T-cell (primary cell): ENCODE data around the gene ATP6AP1. TPM values are rescaled to one million over a fixed set of nuclear protein-coding genes. Genes with fewer than 3 reads are reported as not detected.
"Not testable (repeated sequence)": the region's sequence is repeated elsewhere in the genome, so short reads cannot be mapped to it uniquely, and the experiment has no call there.

Experiments used
- ATAC-seq, 4 experiments: fragments of 200-7000 bp in 3 of 4; fragments of 150-1000 bp in 1 of 4; cut with Tn5 transposase; replicated peaks in 1 of 4; 1 replicate in 3 of 4; 2 replicates in 1 of 4; pipeline ENCODE4 v1.10.0; 2021; ENCODE audit warnings: moderate library complexity in 3 of 4, mild to moderate bottlenecking in 2 of 4, moderate number of reproducible peaks in 1 of 4
- CTCF ChIA-PET, 2 donors: fragments of 300-600 bp; sonication (Branson Sonifier 250); formaldehyde crosslinking; loops; one replicate each; lab custom pipeline; 2022; ENCODE audit warnings: antibody characterized with exemption in 2 of 2; lab: Charles Lee
- POLR2A ChIA-PET, 2 donors: fragments of 300-600 bp; sonication (Branson Sonifier 250); formaldehyde crosslinking; loops; one replicate each; lab custom pipeline; 2022; ENCODE audit warnings: antibody characterized with exemption in 2 of 2; lab: Charles Lee
- DNase-seq, 35 experiments: peaks; one replicate each; pipeline versions ENCODE4 v3.0.0 to v3.0.0-alpha.2; 2013 to 2023
- H3K27ac ChIP-seq: one replicate; pipeline ENCODE4 v1.5.1; 2013; ENCODE audit warnings: low read length
- H3K27me3 ChIP-seq, 2 experiments: replicated peaks in 1 of 2; 1 replicate in 1 of 2; 2 replicates in 1 of 2; pipeline versions ENCODE4 v1.6.1 to v1.7.0; 2013; ENCODE audit warnings: low read length in 1 of 2, mixed read lengths in 1 of 2; ENCODE audit not compliant: control insufficient read depth in 2 of 2, insufficient read depth in 2 of 2; ENCODE audit errors: extremely low read depth in 1 of 2
- H3K36me3 ChIP-seq, 2 donors: 1 replicate in 1 of 2; 2 replicates in 1 of 2; pipeline versions ENCODE4 v1.6.1 to v1.7.0; 2013; ENCODE audit warnings: low read length in 1 of 2; ENCODE audit not compliant: control insufficient read depth in 2 of 2, insufficient read depth in 1 of 2; ENCODE audit errors: extremely low read depth in 1 of 2
- H3K4me1 ChIP-seq, 2 experiments: 1 replicate in 1 of 2; 2 replicates in 1 of 2; pipeline versions ENCODE4 v1.6.1 to v1.7.0; 2013; ENCODE audit warnings: low read length in 2 of 2, mixed read lengths in 1 of 2; ENCODE audit not compliant: insufficient read depth in 2 of 2, control insufficient read depth in 1 of 2; ENCODE audit errors: extremely low read depth in 1 of 2
- H3K4me3 ChIP-seq, 2 donors: 1 replicate in 1 of 2; 2 replicates in 1 of 2; pipeline versions ENCODE4 v1.5.1 to v1.7.0; 2013; ENCODE audit warnings: mild to moderate bottlenecking in 2 of 2, low read length in 1 of 2, moderate library complexity in 1 of 2; ENCODE audit not compliant: control insufficient read depth in 1 of 2; ENCODE audit errors: extremely low read depth in 1 of 2
- H3K9me3 ChIP-seq: 2 replicates; pipeline ENCODE4 v1.7.0; 2013
- H3K27ac Mint-ChIP-seq, 2 donors: one replicate each; pipeline ENCODE4 v1.8.0; 2020 to 2021; ENCODE audit warnings: mild to moderate bottlenecking in 2 of 2, mixed read lengths in 2 of 2
- H3K27me3 Mint-ChIP-seq, 2 donors: one replicate each; pipeline ENCODE4 v1.8.0; 2021 to 2022; ENCODE audit warnings: mixed read lengths in 2 of 2
- H3K36me3 Mint-ChIP-seq: one replicate; pipeline ENCODE4 v1.8.0; 2021; ENCODE audit warnings: mixed read lengths
- H3K4me1 Mint-ChIP-seq, 3 donors: one replicate each; pipeline ENCODE4 v1.8.0; 2020 to 2022; ENCODE audit warnings: mixed read lengths in 3 of 3, mild to moderate bottlenecking in 1 of 3
- H3K4me3 Mint-ChIP-seq, 3 donors: one replicate each; pipeline ENCODE4 v1.8.0; 2020 to 2022; ENCODE audit warnings: mild to moderate bottlenecking in 3 of 3, mixed read lengths in 3 of 3, moderate library complexity in 3 of 3
- H3K9me3 Mint-ChIP-seq, 3 donors: one replicate each; pipeline ENCODE4 v1.8.0; 2020 to 2022; ENCODE audit warnings: mixed read lengths in 3 of 3
- WGBS: methylation state at CpG from one replicate; pipeline ENCODE4 v1.1.5; 2013; ENCODE audit warnings: missing lambda C conversion rate; ENCODE audit not compliant: insufficient coverage; 5-methylcytosine and 5-hydroxymethylcytosine counted together
- total RNA-seq, 35 experiments: library from RNA in 6 of 35; stranded (reverse) in 6 of 35; fragments of 120-200 nt in 1 of 35; gene quantifications; one replicate each; pipeline versions ENCODE4 v1.2.1 to v1.2.4 and lab custom pipeline; 2013 to 2026

The ATP6AP1 gene
- total RNA-seq, 5 donors from 2014 or later (not counting 1 experiment from before 2014, with no cell fraction given), result 37.9 to 56.8 (median 53.6) TPM

DNA sequence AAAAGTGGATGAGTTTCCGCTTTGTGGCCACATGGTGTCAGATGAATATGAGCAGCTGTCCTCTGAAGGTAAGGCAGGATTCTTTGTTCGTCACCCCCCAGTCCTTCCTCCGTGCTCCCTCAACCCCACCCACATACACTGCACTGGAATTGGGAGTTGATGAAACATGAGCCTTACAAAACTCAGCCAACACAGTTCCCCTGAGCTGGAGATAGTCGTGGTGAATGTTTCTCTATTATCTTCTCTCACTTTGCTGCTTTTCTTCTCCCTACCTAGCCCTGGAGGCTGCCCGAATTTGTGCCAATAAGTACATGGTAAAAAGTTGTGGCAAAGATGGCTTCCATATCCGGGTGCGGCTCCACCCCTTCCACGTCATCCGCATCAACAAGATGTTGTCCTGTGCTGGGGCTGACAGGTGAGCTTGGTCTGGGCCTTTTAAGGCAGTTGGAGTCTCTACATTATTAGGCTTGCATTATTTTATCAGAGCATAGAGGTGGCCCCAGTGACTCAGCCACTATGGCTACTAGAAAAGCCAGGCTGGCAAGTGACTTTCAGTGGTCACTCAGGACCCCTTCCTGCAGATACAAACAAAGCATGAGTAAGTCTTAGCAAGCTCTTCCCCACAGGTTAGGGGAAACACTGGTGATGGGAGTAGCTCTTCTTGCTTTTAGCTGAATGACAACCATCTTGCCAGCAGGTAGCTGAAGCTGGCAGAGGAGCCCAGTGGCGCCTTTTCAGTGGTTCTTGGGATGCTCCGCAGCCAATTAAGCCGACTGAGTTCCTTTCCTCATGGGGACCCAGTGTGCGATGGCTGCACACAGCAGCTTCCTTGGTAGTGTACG lies 28.7 kb upstream of the ATP6AP1 start:
- Histone ChIP-seq H3K27ac (peak overlapping the region; percentile 99), H3K4me1 (peaks cover 3 to 32% of the 10 kb centered on the region in 2 experiments), H3K9me3 (no peaks in the 10 kb centered on the region), H3K27me3 (no peaks in the 10 kb centered on the region), H3K36me3 (peaks cover 0 to 20% of the 10 kb centered on the region in 2 donors), H3K4me3 (peak overlapping the region; percentile 72 to 95)
- Mint-ChIP-seq H3K9me3 (no peaks in the 10 kb centered on the region), H3K36me3 (peaks cover 23% of the 10 kb centered on the region), H3K27ac (peak overlapping the region; percentile 99 to 100), H3K4me1 (peaks cover 20 to 30% (median 22%) of the 10 kb centered on the region in 3 donors), H3K4me3 (peak overlapping the region; percentile 97 to 100 (median 99)), H3K27me3 (no peaks in the 10 kb centered on the region)
- POLR2A ChIA-PET, result interaction anchor here in 1 of 2 donors (0.5 kb wide), 1 partner anchor 263 kb away, joined by 3 read pairs; no protein-coding TSS in a partner anchor
- WGBS, result 100% methylated on average over 1 of the region's 14 CpGs
- ATAC-seq, result no peak
- CTCF ChIA-PET, result interaction anchor here (0.6 to 0.8 kb wide), 3 partner anchors 78 to 577 kb away, joined by 3 to 9 read pairs (median 3); no protein-coding TSS in a partner anchor
- peak in 25 of 35 experiments; percentile 16 to 56 (median 36) for DNase-seq

DNA sequence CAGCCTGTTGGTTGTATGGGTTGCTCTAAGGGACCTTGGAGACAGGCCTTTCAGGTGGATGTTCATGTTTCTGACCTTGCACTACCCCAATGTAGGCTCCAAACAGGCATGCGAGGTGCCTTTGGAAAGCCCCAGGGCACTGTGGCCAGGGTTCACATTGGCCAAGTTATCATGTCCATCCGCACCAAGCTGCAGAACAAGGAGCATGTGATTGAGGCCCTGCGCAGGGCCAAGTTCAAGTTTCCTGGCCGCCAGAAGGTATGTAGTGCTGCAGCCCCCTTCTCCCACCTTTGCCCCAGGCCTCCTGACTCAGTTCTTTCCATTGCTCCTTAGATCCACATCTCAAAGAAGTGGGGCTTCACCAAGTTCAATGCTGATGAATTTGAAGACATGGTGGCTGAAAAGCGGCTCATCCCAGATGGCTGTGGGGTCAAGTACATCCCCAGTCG lies 28.1 kb upstream of the ATP6AP1 start:
- H3K27me3 ChIP-seq, H3K9me3 ChIP-seq, POLR2A ChIA-PET, DNase-seq, H3K27me3 Mint-ChIP-seq, H3K4me3 ChIP-seq, H3K9me3 Mint-ChIP-seq, ATAC-seq: not testable (repeated sequence)
- Mint-ChIP-seq H3K4me3 (peak overlapping the region; percentile 37 to 99 (median 97)), H3K27ac (peak overlapping the region; percentile 39 to 100), H3K4me1 (peaks cover 20 to 30% (median 22%) of the 10 kb centered on the region in 3 donors), H3K36me3 (peaks cover 23% of the 10 kb centered on the region)
- no CpG with 5 or more reads among the region's 6 CpGs for WGBS
- H3K27ac ChIP-seq, result peak overlapping the region; percentile 99
- peaks cover 0 to 20% of the 10 kb centered on the region in 2 donors for H3K36me3 ChIP-seq
- H3K4me1 ChIP-seq, result peaks cover 3 to 32% of the 10 kb centered on the region in 2 experiments
- CTCF ChIA-PET, result interaction anchor here in 1 of 2 donors (0.6 to 0.8 kb wide), 2 partner anchors 135 to 578 kb away, joined by 3 read pairs; no protein-coding TSS in a partner anchor

DNA sequence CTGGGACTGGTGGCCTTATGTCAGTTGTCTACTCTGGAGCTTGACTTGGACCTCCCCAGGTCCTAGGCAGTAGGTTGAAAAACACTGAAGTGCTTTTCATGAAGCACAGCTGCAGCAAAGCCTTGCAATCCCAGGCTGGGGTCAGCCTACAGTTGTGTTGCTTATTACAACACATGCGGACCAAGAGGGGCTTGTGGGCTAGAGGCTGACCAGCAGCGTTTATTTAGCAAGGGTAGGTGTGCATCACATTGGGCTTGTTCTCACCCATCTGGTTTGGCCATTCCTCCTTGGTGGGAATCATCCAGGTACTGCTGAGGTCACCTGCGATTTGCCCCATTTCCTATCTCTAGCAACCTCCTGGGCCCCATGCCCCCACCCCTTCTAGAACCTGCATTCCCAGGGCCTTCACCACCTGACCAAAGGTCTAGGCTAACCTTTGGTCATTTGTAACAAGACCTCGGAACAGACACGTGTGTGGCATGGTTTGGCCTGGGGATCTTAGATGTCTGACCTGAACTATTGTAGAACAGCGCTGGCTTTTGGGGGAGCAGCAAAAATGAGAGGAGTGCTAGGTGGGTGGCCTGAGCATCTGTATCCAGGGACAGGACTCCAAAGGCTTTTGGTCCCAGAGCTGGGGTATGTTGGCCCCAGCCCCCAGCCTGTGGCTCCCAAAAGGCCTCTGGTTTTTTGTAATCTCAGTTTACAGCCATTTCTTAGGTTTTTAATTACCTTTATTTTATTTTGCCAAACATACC lies 27.3 kb upstream of the ATP6AP1 start:
- H3K36me3 Mint-ChIP-seq, result peaks cover 23% of the 10 kb centered on the region
- 32% methylated on average over 3 of the region's 6 CpGs for WGBS
- Histone ChIP-seq H3K4me3 (no peak overlapping the region), H3K27ac (peak overlapping the region; percentile 23), H3K36me3 (peaks cover 0 to 20% of the 10 kb centered on the region in 2 donors), H3K4me1 (peaks cover 3 to 32% of the 10 kb centered on the region in 2 experiments), H3K9me3 (no peaks in the 10 kb centered on the region), H3K27me3 (no peaks in the 10 kb centered on the region)
- peak overlapping the region; percentile 23 to 39 for H3K27ac Mint-ChIP-seq
- H3K4me1 Mint-ChIP-seq, result peaks cover 20 to 30% (median 22%) of the 10 kb centered on the region in 3 donors
- DNase-seq (no peak), ATAC-seq (no peak)
- CTCF ChIA-PET, result no interaction called here
- no peaks in the 10 kb centered on the region for H3K27me3 Mint-ChIP-seq
- no peaks in the 10 kb centered on the region for H3K9me3 Mint-ChIP-seq
- H3K4me3 Mint-ChIP-seq, result peak overlapping the region in 2 of 3 donors; percentile 21
- POLR2A ChIA-PET, result no interaction called here

DNA sequence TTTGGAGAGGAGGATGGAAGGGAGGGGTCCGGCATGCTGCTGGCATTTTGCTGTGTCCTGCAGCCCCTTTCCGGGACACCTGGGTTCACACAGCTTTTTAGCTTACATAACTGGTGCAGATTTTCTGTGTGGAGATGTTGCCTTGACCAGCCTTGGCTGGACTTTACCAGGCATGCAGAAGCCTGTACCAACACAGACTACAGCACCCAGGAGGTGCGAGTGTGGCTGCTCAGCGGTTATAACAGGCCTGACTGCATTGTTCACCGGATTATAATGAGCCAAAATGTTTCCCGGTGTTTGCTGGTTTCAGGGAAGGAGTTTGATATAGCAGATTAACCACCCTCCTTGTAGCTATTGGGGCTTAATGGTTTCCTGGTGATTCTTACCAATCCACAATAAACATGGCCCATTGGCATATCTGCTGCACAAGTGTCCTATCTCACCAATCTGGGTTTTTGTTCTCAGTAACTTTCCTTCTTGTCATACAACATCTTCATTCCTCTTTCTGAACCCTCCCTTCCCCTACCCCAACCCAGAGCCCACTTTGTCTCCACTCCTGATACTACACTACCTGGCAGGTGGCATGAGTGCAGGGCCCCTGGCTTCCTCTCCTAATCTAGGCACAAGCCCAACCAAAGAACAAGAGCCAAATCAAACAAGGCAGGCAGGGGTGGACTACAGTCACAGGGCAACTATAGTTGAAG lies 26.4 kb upstream of the ATP6AP1 start:
- no CpG with 5 or more reads among the region's 6 CpGs for WGBS
- Mint-ChIP-seq H3K27me3 (no peaks in the 10 kb centered on the region), H3K36me3 (peaks cover 23% of the 10 kb centered on the region), H3K4me3 (no peak overlapping the region), H3K27ac (no peak overlapping the region), H3K4me1 (peaks cover 20 to 28% (median 20%) of the 10 kb centered on the region in 3 donors), H3K9me3 (no peaks in the 10 kb centered on the region)
- Histone ChIP-seq H3K27ac (no peak overlapping the region), H3K4me3 (no peak overlapping the region), H3K36me3 (peaks cover 0 to 20% of the 10 kb centered on the region in 2 donors), H3K27me3 (no peaks in the 10 kb centered on the region), H3K9me3 (no peaks in the 10 kb centered on the region), H3K4me1 (peaks cover 3 to 29% of the 10 kb centered on the region in 2 experiments)
- ATAC-seq, result no peak
- DNase-seq, result no peak
- POLR2A ChIA-PET, result no interaction called here
- CTCF ChIA-PET, result interaction anchor here in 1 of 2 donors (0.5 kb wide), 1 partner anchor 22 kb away, joined by 11 read pairs; no protein-coding TSS in a partner anchor

DNA sequence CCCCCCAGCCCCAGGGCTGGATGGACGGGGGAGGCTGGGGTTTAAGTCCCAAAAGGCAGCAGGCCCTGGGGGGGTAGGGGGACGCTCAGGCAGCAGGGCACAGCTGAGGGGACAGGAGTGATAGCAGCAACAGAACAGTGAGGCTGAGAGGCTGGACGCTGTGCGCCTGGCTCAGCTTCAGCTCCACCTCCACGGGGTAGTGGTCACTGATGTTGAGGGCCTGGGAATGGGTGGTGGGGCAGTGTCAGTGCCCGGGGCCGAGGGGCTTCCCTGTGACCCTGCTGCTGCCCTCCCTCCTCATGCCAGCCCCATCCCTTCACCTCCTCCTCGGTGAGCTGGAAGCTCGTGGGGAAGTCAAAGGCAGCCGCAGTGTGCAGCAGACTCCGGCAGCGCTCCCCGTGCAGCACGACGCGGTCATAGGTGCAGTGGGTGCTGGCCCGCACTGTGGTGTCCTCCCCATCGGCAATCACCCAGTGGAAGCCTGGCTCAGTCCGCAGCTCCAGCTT lies 25.8 kb upstream of the ATP6AP1 start:
- Histone ChIP-seq H3K4me1 (peaks cover 3 to 25% of the 10 kb centered on the region in 2 experiments), H3K27me3 (no peaks in the 10 kb centered on the region), H3K4me3 (no peak overlapping the region), H3K9me3 (no peaks in the 10 kb centered on the region), H3K27ac (no peak overlapping the region), H3K36me3 (peaks cover 0 to 20% of the 10 kb centered on the region in 2 donors)
- no peaks in the 10 kb centered on the region for H3K27me3 Mint-ChIP-seq
- no peak overlapping the region for H3K27ac Mint-ChIP-seq
- no peak overlapping the region for H3K4me3 Mint-ChIP-seq
- CTCF ChIA-PET, result interaction anchor here in 1 of 2 donors (0.5 kb wide), 1 partner anchor 21 kb away, joined by 11 read pairs; no protein-coding TSS in a partner anchor
- POLR2A ChIA-PET, result no interaction called here
- H3K9me3 Mint-ChIP-seq, result no peaks in the 10 kb centered on the region
- peaks cover 19 to 28% (median 20%) of the 10 kb centered on the region in 3 donors for H3K4me1 Mint-ChIP-seq
- no peak for DNase-seq
- ATAC-seq, result no peak
- H3K36me3 Mint-ChIP-seq, result peaks cover 23% of the 10 kb centered on the region
- WGBS, result 89% methylated on average over 3 of the region's 19 CpGs
